Measurements from ENCODE around the gene CD55.

DNA sequence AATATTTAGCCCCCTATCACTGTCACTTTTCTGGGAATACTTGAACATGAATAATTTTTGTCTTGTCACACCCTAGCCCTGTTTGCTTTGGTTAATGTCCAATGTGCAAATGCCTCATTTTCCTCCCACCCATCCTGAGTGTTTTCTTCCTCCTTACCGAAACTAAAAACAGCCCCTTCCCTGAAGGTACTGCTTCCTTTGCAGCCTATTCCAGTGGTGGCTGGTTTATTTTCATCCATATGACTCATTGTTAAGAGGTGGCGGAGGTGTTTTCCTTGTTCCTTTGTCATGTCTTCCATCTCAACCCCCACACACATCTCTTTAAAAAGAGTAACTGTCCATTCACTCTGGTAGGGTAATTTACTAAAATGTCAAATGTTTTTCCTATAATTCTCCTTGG is 40.4 kb downstream of the CD55 start:
- TF ChIP-seq, protein P1, sequence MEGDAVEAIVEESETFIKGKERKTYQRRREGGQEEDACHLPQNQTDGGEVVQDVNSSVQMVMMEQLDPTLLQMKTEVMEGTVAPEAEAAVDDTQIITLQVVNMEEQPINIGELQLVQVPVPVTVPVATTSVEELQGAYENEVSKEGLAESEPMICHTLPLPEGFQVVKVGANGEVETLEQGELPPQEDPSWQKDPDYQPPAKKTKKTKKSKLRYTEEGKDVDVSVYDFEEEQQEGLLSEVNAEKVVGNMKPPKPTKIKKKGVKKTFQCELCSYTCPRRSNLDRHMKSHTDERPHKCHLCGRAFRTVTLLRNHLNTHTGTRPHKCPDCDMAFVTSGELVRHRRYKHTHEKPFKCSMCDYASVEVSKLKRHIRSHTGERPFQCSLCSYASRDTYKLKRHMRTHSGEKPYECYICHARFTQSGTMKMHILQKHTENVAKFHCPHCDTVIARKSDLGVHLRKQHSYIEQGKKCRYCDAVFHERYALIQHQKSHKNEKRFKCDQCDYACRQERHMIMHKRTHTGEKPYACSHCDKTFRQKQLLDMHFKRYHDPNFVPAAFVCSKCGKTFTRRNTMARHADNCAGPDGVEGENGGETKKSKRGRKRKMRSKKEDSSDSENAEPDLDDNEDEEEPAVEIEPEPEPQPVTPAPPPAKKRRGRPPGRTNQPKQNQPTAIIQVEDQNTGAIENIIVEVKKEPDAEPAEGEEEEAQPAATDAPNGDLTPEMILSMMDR (conservative IDR thresholded peaks at IDR 0.05; ENCODE audit: low read depth, low read length) = no peak
- TF ChIP-seq EZH2 (IDR thresholded peaks at IDR 0.05; ENCODE audit: low read length, unreplicated experiment) = no peak

All from PC-3 (cell line).